Measurements from ENCODE around the gene F2RL2.

Gene F2RL2

GRCh38 chr5:76595755-76596481, 27.3 kb downstream of the F2RL2 start:
- Mint-ChIP-seq H3K27me3 (no peaks in the 10 kb centered on the region), H3K36me3 (ENCODE audit: insufficient read depth) (peaks cover 42% of the 10 kb centered on the region), H3K27ac (ENCODE audit: low read depth) (peak overlapping the region; percentile 23), H3K4me1 (peaks cover 15% of the 10 kb centered on the region), H3K9me3 (no peaks in the 10 kb centered on the region), H3K4me3 (no peak overlapping the region)
- DNase-seq (ENCODE audit: low spot score in 2 of 2) (no peak), ATAC-seq (replicated peaks; ENCODE audit: extremely low read depth, poor library complexity, severe bottlenecking) (no peak)

- Mint-ChIP-seq H3K4me3 (no peak overlapping the region), H3K27ac (ENCODE audit: low read depth) (no peak overlapping the region), H3K27me3 (no peaks in the 10 kb centered on the region), H3K36me3 (ENCODE audit: insufficient read depth) (peaks cover 42% of the 10 kb centered on the region), H3K4me1 (peaks cover 15% of the 10 kb centered on the region), H3K9me3 (no peaks in the 10 kb centered on the region)
- DNase-seq (ENCODE audit: low spot score in 2 of 2) (no peak), ATAC-seq (replicated peaks; ENCODE audit: extremely low read depth, poor library complexity, severe bottlenecking) (no peak)
Measured at GRCh38 chr5:76594107-76594506, 29.1 kb downstream of the F2RL2 start.

GRCh38 chr5:76592692-76593091, 30.5 kb downstream of the F2RL2 start:
- H3K4me1 Mint-ChIP-seq = peaks cover 15% of the 10 kb centered on the region

DNA sequence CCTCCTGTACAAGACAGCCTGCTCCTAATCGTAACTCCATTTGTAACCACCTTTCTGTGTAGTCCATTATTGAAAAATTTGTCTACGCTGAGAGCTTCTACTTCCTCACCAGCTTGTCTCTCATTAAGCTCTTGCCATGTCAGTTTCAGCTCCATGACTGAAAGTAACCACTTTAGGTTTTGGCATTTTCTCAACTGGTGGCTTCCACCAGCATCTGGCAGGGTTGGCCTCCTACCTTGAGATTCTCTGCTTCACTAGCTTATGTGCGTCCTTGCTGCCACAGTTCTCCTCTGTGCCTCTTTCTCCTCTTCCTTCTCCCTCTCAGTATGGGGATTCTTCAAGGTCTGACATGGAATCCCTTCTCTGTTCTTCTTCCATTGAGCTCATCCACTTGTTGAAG, 31.8 kb downstream of the F2RL2 start:
- Mint-ChIP-seq H3K4me3 (no peak overlapping the region), H3K4me1 (peaks cover 14% of the 10 kb centered on the region), H3K36me3 (ENCODE audit: insufficient read depth) (peaks cover 43% of the 10 kb centered on the region), H3K9me3 (no peaks in the 10 kb centered on the region), H3K27me3 (no peaks in the 10 kb centered on the region), H3K27ac (ENCODE audit: low read depth) (peak overlapping the region; percentile 65)
- DNase-seq (ENCODE audit: low spot score in 2 of 2) = no peak
- no peak for ATAC-seq (replicated peaks; ENCODE audit: extremely low read depth, poor library complexity, severe bottlenecking)

More at GRCh38 chr5:76592692-76593091, 30.5 kb downstream of the F2RL2 start:
- H3K9me3 Mint-ChIP-seq = no peaks in the 10 kb centered on the region
- DNase-seq (ENCODE audit: low spot score in 2 of 2) (no peak), ATAC-seq (replicated peaks; ENCODE audit: extremely low read depth, poor library complexity, severe bottlenecking) (no peak)
- no peak overlapping the region for H3K4me3 Mint-ChIP-seq
- H3K27ac Mint-ChIP-seq (ENCODE audit: low read depth) = no peak overlapping the region
- H3K27me3 Mint-ChIP-seq = no peaks in the 10 kb centered on the region
- H3K36me3 Mint-ChIP-seq (ENCODE audit: insufficient read depth) = peaks cover 45% of the 10 kb centered on the region

DNA sequence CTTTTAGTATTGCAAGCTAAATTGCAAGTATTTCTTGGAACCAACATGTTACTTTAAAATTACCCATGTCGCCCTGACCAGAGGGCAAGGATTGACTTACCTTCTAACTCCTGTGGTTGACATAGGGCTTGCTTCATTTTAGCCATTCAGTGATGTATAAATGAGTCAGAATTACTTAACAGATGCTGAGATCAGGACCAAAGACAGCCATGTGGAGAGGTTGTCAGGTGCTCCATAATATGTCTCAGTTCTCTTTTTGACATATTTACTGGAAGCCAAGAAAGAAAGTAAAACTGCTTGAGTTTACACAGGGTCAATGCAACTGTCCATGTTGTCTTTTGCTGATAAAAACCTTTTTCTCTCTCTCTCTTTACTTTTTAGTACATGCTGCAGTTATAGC, 33.2 kb downstream of the F2RL2 start:
- Mint-ChIP-seq H3K36me3 (ENCODE audit: insufficient read depth) (peaks cover 46% of the 10 kb centered on the region), H3K4me3 (no peak overlapping the region)

GRCh38 chr5:76586531-76586930, 36.7 kb downstream of the F2RL2 start:
- Mint-ChIP-seq H3K27me3 (no peaks in the 10 kb centered on the region), H3K36me3 (ENCODE audit: insufficient read depth) (peaks cover 31% of the 10 kb centered on the region), H3K4me1 (peaks cover 7% of the 10 kb centered on the region), H3K27ac (ENCODE audit: low read depth) (no peak overlapping the region), H3K4me3 (no peak overlapping the region), H3K9me3 (no peaks in the 10 kb centered on the region)
- DNase-seq (ENCODE audit: low spot score in 2 of 2) (no peak), ATAC-seq (replicated peaks; ENCODE audit: extremely low read depth, poor library complexity, severe bottlenecking) (no peak)

More for the DNA sequence above, 33.2 kb downstream of the F2RL2 start:
- no peak overlapping the region for H3K27ac Mint-ChIP-seq (ENCODE audit: low read depth)
- peaks cover 11% of the 10 kb centered on the region for H3K4me1 Mint-ChIP-seq
- no peak for ATAC-seq (replicated peaks; ENCODE audit: extremely low read depth, poor library complexity, severe bottlenecking)
- H3K9me3 Mint-ChIP-seq = no peaks in the 10 kb centered on the region
- H3K27me3 Mint-ChIP-seq = no peaks in the 10 kb centered on the region
- DNase-seq (ENCODE audit: low spot score in 2 of 2) = no peak

GRCh38 chr5:76585783-76586217, 37.4 kb downstream of the F2RL2 start:
- Mint-ChIP-seq H3K4me1 (peaks cover 12% of the 10 kb centered on the region), H3K9me3 (no peaks in the 10 kb centered on the region), H3K27me3 (no peaks in the 10 kb centered on the region), H3K4me3 (no peak overlapping the region), H3K27ac (ENCODE audit: low read depth) (no peak overlapping the region), H3K36me3 (ENCODE audit: insufficient read depth) (peaks cover 31% of the 10 kb centered on the region)
- no peak for ATAC-seq (replicated peaks; ENCODE audit: extremely low read depth, poor library complexity, severe bottlenecking)
- DNase-seq (ENCODE audit: low spot score in 2 of 2) = no peak

GRCh38 chr5:76583163-76584047, 39.8 kb downstream of the F2RL2 start:
- ATAC-seq (replicated peaks; ENCODE audit: extremely low read depth, poor library complexity, severe bottlenecking) (no peak), DNase-seq (ENCODE audit: low spot score in 2 of 2) (no peak)
- H3K27ac Mint-ChIP-seq (ENCODE audit: low read depth) = no peak overlapping the region
- H3K36me3 Mint-ChIP-seq (ENCODE audit: insufficient read depth) = peaks cover 25% of the 10 kb centered on the region
- no peaks in the 10 kb centered on the region for H3K27me3 Mint-ChIP-seq
- peaks cover 18% of the 10 kb centered on the region for H3K4me1 Mint-ChIP-seq
- no peaks in the 10 kb centered on the region for H3K9me3 Mint-ChIP-seq
- H3K4me3 Mint-ChIP-seq = no peak overlapping the region

GRCh38 chr5:76582230-76583162, 40.7 kb downstream of the F2RL2 start:
- H3K27me3 Mint-ChIP-seq = no peaks in the 10 kb centered on the region
- peaks cover 24% of the 10 kb centered on the region for H3K4me1 Mint-ChIP-seq
- H3K9me3 Mint-ChIP-seq = no peaks in the 10 kb centered on the region
- ATAC-seq (replicated peaks; ENCODE audit: extremely low read depth, poor library complexity, severe bottlenecking) (no peak), DNase-seq (ENCODE audit: low spot score in 2 of 2) (no peak)
- no peak overlapping the region for H3K4me3 Mint-ChIP-seq
- peaks cover 24% of the 10 kb centered on the region for H3K36me3 Mint-ChIP-seq (ENCODE audit: insufficient read depth)
- peak overlapping the region; percentile 61 for H3K27ac Mint-ChIP-seq (ENCODE audit: low read depth)

DNA sequence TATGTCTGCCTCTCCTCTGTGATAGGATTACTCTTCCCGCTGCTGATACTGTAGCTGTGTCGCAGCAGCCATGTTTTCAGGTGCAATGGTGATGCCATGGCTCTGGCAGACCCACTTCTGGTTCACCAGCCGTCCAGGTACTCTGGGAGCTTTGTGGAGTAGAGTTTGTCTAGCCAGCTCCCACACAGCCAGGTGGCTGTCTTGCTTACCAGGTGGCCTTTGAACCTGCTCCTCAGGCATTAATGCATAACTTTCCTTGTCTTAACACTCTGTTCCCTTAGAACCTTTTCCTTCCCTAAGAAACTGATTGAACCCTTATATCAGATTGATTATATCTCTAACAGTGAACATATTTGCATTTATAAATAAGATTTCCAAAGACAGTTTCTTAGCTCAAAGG, 42.2 kb downstream of the F2RL2 start:
- Mint-ChIP-seq H3K27ac (ENCODE audit: low read depth) (peak overlapping the region; percentile 61), H3K4me1 (peaks cover 24% of the 10 kb centered on the region)

GRCh38 chr5:76579166-76579937, 43.9 kb downstream of the F2RL2 start:
- Mint-ChIP-seq H3K9me3 (no peaks in the 10 kb centered on the region), H3K4me3 (no peak overlapping the region), H3K4me1 (peaks cover 24% of the 10 kb centered on the region), H3K36me3 (ENCODE audit: insufficient read depth) (peaks cover 25% of the 10 kb centered on the region), H3K27ac (ENCODE audit: low read depth) (peak overlapping the region; percentile 61), H3K27me3 (no peaks in the 10 kb centered on the region)
- ATAC-seq (replicated peaks; ENCODE audit: extremely low read depth, poor library complexity, severe bottlenecking) (no peak), DNase-seq (ENCODE audit: low spot score in 2 of 2) (no peak)

More for the DNA sequence above, 42.2 kb downstream of the F2RL2 start:
- no peaks in the 10 kb centered on the region for H3K9me3 Mint-ChIP-seq
- no peaks in the 10 kb centered on the region for H3K27me3 Mint-ChIP-seq
- H3K36me3 Mint-ChIP-seq (ENCODE audit: insufficient read depth) = peaks cover 26% of the 10 kb centered on the region
- DNase-seq (ENCODE audit: low spot score in 2 of 2) (no peak), ATAC-seq (replicated peaks; ENCODE audit: extremely low read depth, poor library complexity, severe bottlenecking) (no peak)
- no peak overlapping the region for H3K4me3 Mint-ChIP-seq

All from central memory CD8-positive, alpha-beta T cell (primary cell).